ENCODE results near the gene C6orf136.
A peak's percentile ranks its signal among the peaks of the same experiment; 100 is the strongest.

C6orf136 gene

DNA sequence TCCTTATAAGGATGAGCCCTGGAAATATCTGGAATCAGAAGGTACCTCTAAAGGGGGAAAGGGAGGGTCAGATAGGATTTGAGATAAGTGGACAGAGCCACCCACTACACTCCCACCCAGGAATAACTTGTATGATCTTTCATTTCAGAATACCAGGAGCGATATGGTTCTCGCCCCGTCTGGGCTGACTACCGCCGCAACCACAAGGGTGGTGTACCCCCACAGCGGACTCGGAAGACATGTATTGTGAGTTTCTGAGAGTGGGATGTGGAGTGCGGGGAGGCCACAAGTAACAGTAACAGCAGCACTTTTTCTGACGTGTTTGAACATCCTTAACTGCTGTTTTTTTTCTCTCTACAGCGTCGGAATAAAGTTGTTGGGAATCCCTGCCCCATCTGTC is 27.4 kb upstream of the C6orf136 start:
- TF ChIP-seq, protein P1, sequence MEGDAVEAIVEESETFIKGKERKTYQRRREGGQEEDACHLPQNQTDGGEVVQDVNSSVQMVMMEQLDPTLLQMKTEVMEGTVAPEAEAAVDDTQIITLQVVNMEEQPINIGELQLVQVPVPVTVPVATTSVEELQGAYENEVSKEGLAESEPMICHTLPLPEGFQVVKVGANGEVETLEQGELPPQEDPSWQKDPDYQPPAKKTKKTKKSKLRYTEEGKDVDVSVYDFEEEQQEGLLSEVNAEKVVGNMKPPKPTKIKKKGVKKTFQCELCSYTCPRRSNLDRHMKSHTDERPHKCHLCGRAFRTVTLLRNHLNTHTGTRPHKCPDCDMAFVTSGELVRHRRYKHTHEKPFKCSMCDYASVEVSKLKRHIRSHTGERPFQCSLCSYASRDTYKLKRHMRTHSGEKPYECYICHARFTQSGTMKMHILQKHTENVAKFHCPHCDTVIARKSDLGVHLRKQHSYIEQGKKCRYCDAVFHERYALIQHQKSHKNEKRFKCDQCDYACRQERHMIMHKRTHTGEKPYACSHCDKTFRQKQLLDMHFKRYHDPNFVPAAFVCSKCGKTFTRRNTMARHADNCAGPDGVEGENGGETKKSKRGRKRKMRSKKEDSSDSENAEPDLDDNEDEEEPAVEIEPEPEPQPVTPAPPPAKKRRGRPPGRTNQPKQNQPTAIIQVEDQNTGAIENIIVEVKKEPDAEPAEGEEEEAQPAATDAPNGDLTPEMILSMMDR (IDR thresholded peaks at IDR 0.05; ENCODE audit: low read depth, low read length), result no peak
- H3K9me3 ChIP-seq, result no peaks in the 10 kb centered on the region
- no peak overlapping the region for H3K4me3 ChIP-seq (ENCODE audit: low read depth, low read length)
- peaks cover 48% of the 10 kb centered on the region for H3K36me3 ChIP-seq
- DNase-seq, result no peak
- no peaks in the 10 kb centered on the region for H3K27me3 ChIP-seq
- H3K4me1 ChIP-seq, result peaks cover under 1% of the 10 kb centered on the region; the same call in 1 of the 2 replicates

GRCh38 chr6:30625511-30625910 is 21.4 kb upstream of the C6orf136 start:
- no peaks in the 10 kb centered on the region for H3K27me3 ChIP-seq
- H3K9me3 ChIP-seq, result no peaks in the 10 kb centered on the region
- TF ChIP-seq, protein P1 (IDR thresholded peaks at IDR 0.05; ENCODE audit: low read depth, low read length), result no peak
- no peaks in the 10 kb centered on the region for H3K4me1 ChIP-seq
- peaks cover 33% of the 10 kb centered on the region for H3K36me3 ChIP-seq
- no peak for DNase-seq
- no peak overlapping the region for H3K4me3 ChIP-seq (ENCODE audit: low read depth, low read length)

- TF ChIP-seq, protein P1 (IDR thresholded peaks at IDR 0.05; ENCODE audit: low read depth, low read length), result peak; percentile 47
- DNase-seq, result peak; percentile 83
- H3K9me3 ChIP-seq, result no peaks in the 10 kb centered on the region
- no peaks in the 10 kb centered on the region for H3K4me1 ChIP-seq
- H3K27me3 ChIP-seq, result no peaks in the 10 kb centered on the region
- H3K36me3 ChIP-seq, result peaks cover 22% of the 10 kb centered on the region
- H3K4me3 ChIP-seq (ENCODE audit: low read depth, low read length), result peak within 1 kb of the TSS; percentile 88
These were observed 20.2 kb upstream of the C6orf136 start, which contains the start of gene ATAT1 for GRCh38 chr6:30626484-30627366. ATAT1 (plus strand) TSS chr6:30626874.

DNA sequence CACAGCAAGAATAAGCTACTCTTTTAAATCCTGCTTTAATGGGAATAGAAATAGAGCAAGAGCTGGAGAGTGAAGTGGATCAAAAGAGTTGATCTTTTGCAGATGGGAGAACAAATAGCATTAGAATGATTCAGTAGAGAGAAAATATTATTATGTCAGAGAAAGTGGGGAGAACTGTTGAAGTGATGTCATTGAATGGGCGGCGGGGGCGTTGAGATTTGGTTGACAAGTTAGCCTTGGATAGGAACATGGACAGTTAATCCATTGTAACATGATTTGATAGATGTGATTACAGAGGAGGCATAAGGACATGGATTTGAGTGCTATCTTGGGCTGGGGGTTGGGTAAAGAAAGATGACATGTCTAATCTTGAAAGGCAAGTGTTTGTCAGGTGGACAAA is 11.1 kb upstream of the C6orf136 start:
- Histone ChIP-seq H3K4me1 (no peaks in the 10 kb centered on the region), H3K9me3 (no peaks in the 10 kb centered on the region), H3K27me3 (no peaks in the 10 kb centered on the region), H3K4me3 (ENCODE audit: low read depth, low read length) (no peak overlapping the region), H3K36me3 (no peaks in the 10 kb centered on the region; the same call in 1 of the 2 replicates)
- DNase-seq, result no peak
- TF ChIP-seq, protein P1 (IDR thresholded peaks at IDR 0.05; ENCODE audit: low read depth, low read length), result no peak

- Histone ChIP-seq H3K4me1 (no peaks in the 10 kb centered on the region), H3K9me3 (no peaks in the 10 kb centered on the region), H3K27me3 (no peaks in the 10 kb centered on the region), H3K36me3 (no peaks in the 10 kb centered on the region; the same call in 1 of the 2 replicates), H3K4me3 (ENCODE audit: low read depth, low read length) (no peak overlapping the region)
- TF ChIP-seq, protein P1 (IDR thresholded peaks at IDR 0.05; ENCODE audit: low read depth, low read length), result no peak
- no peak for DNase-seq
These were observed 6.5 kb upstream of the C6orf136 start for GRCh38 chr6:30640481-30640880.

- TF ChIP-seq, protein P1 (IDR thresholded peaks at IDR 0.05; ENCODE audit: low read depth, low read length), result no peak
- H3K9me3 ChIP-seq, result no peaks in the 10 kb centered on the region
- no peak overlapping the region for H3K4me3 ChIP-seq (ENCODE audit: low read depth, low read length)
- no peaks in the 10 kb centered on the region for H3K27me3 ChIP-seq
- no peaks in the 10 kb centered on the region; the same call in 1 of the 2 replicates for H3K36me3 ChIP-seq
- no peak for DNase-seq
- H3K4me1 ChIP-seq, result no peaks in the 10 kb centered on the region
These were observed 5.9 kb upstream of the C6orf136 start for GRCh38 chr6:30641048-30641447.

Data from BE2C (cell line).